ENCODE data around the gene GSS. TPM values are rescaled to one million over a fixed set of nuclear protein-coding genes. Genes with fewer than 3 reads are reported as not detected.

Gene GSS
- total and polyA plus RNA-seq, 2 donors = 32.0 to 40.0 TPM

- Histone ChIP-seq H3K4me3 (ENCODE audit: low read length in 2 of 2) (no peak overlapping the region), H3K36me3 (ENCODE audit: control insufficient read depth in 2 of 2, insufficient read depth in 2 of 2, low read length in 1 of 2) (peaks cover 55 to 81% of the 10 kb centered on the region in 2 donors), H3K4me1 (ENCODE audit: control insufficient read depth in 2 of 2, insufficient read depth in 2 of 2, low read length in 2 of 2) (peaks cover 0 to 24% of the 10 kb centered on the region in 2 donors), H3K9me3 (ENCODE audit: control insufficient read depth in 2 of 2, insufficient read depth in 1 of 2, low read length in 1 of 2) (peaks cover 0 to 24% of the 10 kb centered on the region in 2 donors), H3K27ac (ENCODE audit: low read depth in 1 of 2, low read length in 1 of 2) (no peak overlapping the region), H3K27me3 (ENCODE audit: control insufficient read depth in 2 of 2, insufficient read depth in 1 of 2, low read length in 1 of 2) (no peaks in the 10 kb centered on the region)
- no peak for DNase-seq (ENCODE audit: low read depth in 6 of 9, low spot score in 9 of 9)
- WGBS = 90% methylated on average over 7 of the region's 7 CpGs
Measured at GRCh38 chr20:34995696-34996095, 40.1 kb upstream of the GSS start.

- 98% methylated on average over 14 of the region's 14 CpGs for WGBS
- no peak for DNase-seq (ENCODE audit: low read depth in 6 of 9, low spot score in 9 of 9)
- Histone ChIP-seq H3K36me3 (ENCODE audit: control insufficient read depth in 2 of 2, insufficient read depth in 2 of 2, low read length in 1 of 2) (peaks cover 50 to 78% of the 10 kb centered on the region in 2 donors), H3K27me3 (ENCODE audit: control insufficient read depth in 2 of 2, insufficient read depth in 1 of 2, low read length in 1 of 2) (no peaks in the 10 kb centered on the region), H3K9me3 (ENCODE audit: control insufficient read depth in 2 of 2, insufficient read depth in 1 of 2, low read length in 1 of 2) (peaks cover 0 to 24% of the 10 kb centered on the region in 2 donors), H3K4me3 (ENCODE audit: low read length in 2 of 2) (no peak overlapping the region), H3K27ac (ENCODE audit: low read depth in 1 of 2, low read length in 1 of 2) (no peak overlapping the region), H3K4me1 (ENCODE audit: control insufficient read depth in 2 of 2, insufficient read depth in 2 of 2, low read length in 2 of 2) (peaks cover 0 to 24% of the 10 kb centered on the region in 2 donors)
Measured at GRCh38 chr20:34995192-34995591, 39.6 kb upstream of the GSS start.

GRCh38 chr20:34994509-34995131 is 39.0 kb upstream of the GSS start:
- peaks cover 0 to 24% of the 10 kb centered on the region in 2 donors for H3K9me3 ChIP-seq (ENCODE audit: control insufficient read depth in 2 of 2, insufficient read depth in 1 of 2, low read length in 1 of 2)
- H3K4me1 ChIP-seq (ENCODE audit: control insufficient read depth in 2 of 2, insufficient read depth in 2 of 2, low read length in 2 of 2) = peaks cover 0 to 24% of the 10 kb centered on the region in 2 donors
- H3K36me3 ChIP-seq (ENCODE audit: control insufficient read depth in 2 of 2, insufficient read depth in 2 of 2, low read length in 1 of 2) = peaks cover 45 to 74% of the 10 kb centered on the region in 2 donors
- H3K27ac ChIP-seq (ENCODE audit: low read depth in 1 of 2, low read length in 1 of 2) = no peak overlapping the region
- 91% methylated on average over 14 of the region's 14 CpGs for WGBS
- no peak for DNase-seq (ENCODE audit: low read depth in 6 of 9, low spot score in 9 of 9)
- H3K4me3 ChIP-seq (ENCODE audit: low read length in 2 of 2) = no peak overlapping the region
- no peaks in the 10 kb centered on the region for H3K27me3 ChIP-seq (ENCODE audit: control insufficient read depth in 2 of 2, insufficient read depth in 1 of 2, low read length in 1 of 2)

- peaks cover 0 to 24% of the 10 kb centered on the region in 2 donors for H3K4me1 ChIP-seq (ENCODE audit: control insufficient read depth in 2 of 2, insufficient read depth in 2 of 2, low read length in 2 of 2)
- WGBS = 98% methylated on average over 22 of the region's 22 CpGs
- no peak for DNase-seq (ENCODE audit: low read depth in 6 of 9, low spot score in 9 of 9)
- no peak overlapping the region for H3K4me3 ChIP-seq (ENCODE audit: low read length in 2 of 2)
- no peaks in the 10 kb centered on the region for H3K27me3 ChIP-seq (ENCODE audit: control insufficient read depth in 2 of 2, insufficient read depth in 1 of 2, low read length in 1 of 2)
- peaks cover 0 to 24% of the 10 kb centered on the region in 2 donors for H3K9me3 ChIP-seq (ENCODE audit: control insufficient read depth in 2 of 2, insufficient read depth in 1 of 2, low read length in 1 of 2)
- H3K36me3 ChIP-seq (ENCODE audit: control insufficient read depth in 2 of 2, insufficient read depth in 2 of 2, low read length in 1 of 2) = peaks cover 40 to 69% of the 10 kb centered on the region in 2 donors
- no peak overlapping the region for H3K27ac ChIP-seq (ENCODE audit: low read depth in 1 of 2, low read length in 1 of 2)
Measured at GRCh38 chr20:34993941-34994508, 38.4 kb upstream of the GSS start.

GRCh38 chr20:34992751-34993417 is 37.3 kb upstream of the GSS start:
- Histone ChIP-seq H3K27ac (ENCODE audit: low read depth in 1 of 2, low read length in 1 of 2) (no peak overlapping the region), H3K4me1 (ENCODE audit: control insufficient read depth in 2 of 2, insufficient read depth in 2 of 2, low read length in 2 of 2) (peaks cover 0 to 20% of the 10 kb centered on the region in 2 donors), H3K36me3 (ENCODE audit: control insufficient read depth in 2 of 2, insufficient read depth in 2 of 2, low read length in 1 of 2) (peaks cover 29 to 58% of the 10 kb centered on the region in 2 donors), H3K9me3 (ENCODE audit: control insufficient read depth in 2 of 2, insufficient read depth in 1 of 2, low read length in 1 of 2) (peaks cover 0 to 24% of the 10 kb centered on the region in 2 donors), H3K27me3 (ENCODE audit: control insufficient read depth in 2 of 2, insufficient read depth in 1 of 2, low read length in 1 of 2) (no peaks in the 10 kb centered on the region), H3K4me3 (ENCODE audit: low read length in 2 of 2) (no peak overlapping the region)
- DNase-seq (ENCODE audit: low read depth in 6 of 9, low spot score in 9 of 9) = no peak
- WGBS = 99% methylated on average over 20 of the region's 20 CpGs

- Histone ChIP-seq H3K36me3 (ENCODE audit: control insufficient read depth in 2 of 2, insufficient read depth in 2 of 2, low read length in 1 of 2) (peaks cover 22 to 37% of the 10 kb centered on the region in 2 donors), H3K4me3 (ENCODE audit: low read length in 2 of 2) (no peak overlapping the region), H3K27ac (ENCODE audit: low read depth in 1 of 2, low read length in 1 of 2) (no peak overlapping the region), H3K27me3 (ENCODE audit: control insufficient read depth in 2 of 2, insufficient read depth in 1 of 2, low read length in 1 of 2) (peaks cover 0 to 12% of the 10 kb centered on the region in 2 donors), H3K4me1 (ENCODE audit: control insufficient read depth in 2 of 2, insufficient read depth in 2 of 2, low read length in 2 of 2) (peaks cover 0 to 2% of the 10 kb centered on the region in 2 donors), H3K9me3 (ENCODE audit: control insufficient read depth in 2 of 2, insufficient read depth in 1 of 2, low read length in 1 of 2) (peaks cover 0 to 14% of the 10 kb centered on the region in 2 donors)
- WGBS = 96% methylated on average over 18 of the region's 18 CpGs
- no peak for DNase-seq (ENCODE audit: low read depth in 6 of 9, low spot score in 9 of 9)
Measured at GRCh38 chr20:34990661-34991214, 35.1 kb upstream of the GSS start.

- H3K4me1 ChIP-seq (ENCODE audit: control insufficient read depth in 2 of 2, insufficient read depth in 2 of 2, low read length in 2 of 2) = peaks cover 0 to 2% of the 10 kb centered on the region in 2 donors
- peaks cover 0 to 17% of the 10 kb centered on the region in 2 donors for H3K27me3 ChIP-seq (ENCODE audit: control insufficient read depth in 2 of 2, insufficient read depth in 1 of 2, low read length in 1 of 2)
- H3K36me3 ChIP-seq (ENCODE audit: control insufficient read depth in 2 of 2, insufficient read depth in 2 of 2, low read length in 1 of 2) = peaks cover 17 to 32% of the 10 kb centered on the region in 2 donors
- H3K9me3 ChIP-seq (ENCODE audit: control insufficient read depth in 2 of 2, insufficient read depth in 1 of 2, low read length in 1 of 2) = peaks cover 0 to 9% of the 10 kb centered on the region in 2 donors
- no peak for DNase-seq (ENCODE audit: low read depth in 6 of 9, low spot score in 9 of 9)
- H3K27ac ChIP-seq (ENCODE audit: low read depth in 1 of 2, low read length in 1 of 2) = no peak overlapping the region
- 90% methylated on average over 11 of the region's 11 CpGs for WGBS
- no peak overlapping the region for H3K4me3 ChIP-seq (ENCODE audit: low read length in 2 of 2)
Measured at GRCh38 chr20:34990231-34990630, 34.6 kb upstream of the GSS start.

- H3K27ac ChIP-seq (ENCODE audit: low read depth in 1 of 2, low read length in 1 of 2) = no peak overlapping the region
- peaks cover 0 to 8% of the 10 kb centered on the region in 2 donors for H3K9me3 ChIP-seq (ENCODE audit: control insufficient read depth in 2 of 2, insufficient read depth in 1 of 2, low read length in 1 of 2)
- no peak for DNase-seq (ENCODE audit: low read depth in 6 of 9, low spot score in 9 of 9)
- H3K4me3 ChIP-seq (ENCODE audit: low read length in 2 of 2) = no peak overlapping the region
- H3K4me1 ChIP-seq (ENCODE audit: control insufficient read depth in 2 of 2, insufficient read depth in 2 of 2, low read length in 2 of 2) = peaks cover 0 to 2% of the 10 kb centered on the region in 2 donors
- peaks cover 11 to 26% of the 10 kb centered on the region in 2 donors for H3K36me3 ChIP-seq (ENCODE audit: control insufficient read depth in 2 of 2, insufficient read depth in 2 of 2, low read length in 1 of 2)
- WGBS = 96% methylated on average over 14 of the region's 14 CpGs
- peaks cover 0 to 23% of the 10 kb centered on the region in 2 donors for H3K27me3 ChIP-seq (ENCODE audit: control insufficient read depth in 2 of 2, insufficient read depth in 1 of 2, low read length in 1 of 2)
Measured at GRCh38 chr20:34989670-34990069, 34.1 kb upstream of the GSS start.

GRCh38 chr20:34989118-34989517 is 33.5 kb upstream of the GSS start:
- H3K27ac ChIP-seq (ENCODE audit: low read depth in 1 of 2, low read length in 1 of 2) = no peak overlapping the region
- 94% methylated on average over 4 of the region's 4 CpGs for WGBS
- peaks cover 0 to 28% of the 10 kb centered on the region in 2 donors for H3K27me3 ChIP-seq (ENCODE audit: control insufficient read depth in 2 of 2, insufficient read depth in 1 of 2, low read length in 1 of 2)
- H3K9me3 ChIP-seq (ENCODE audit: control insufficient read depth in 2 of 2, insufficient read depth in 1 of 2, low read length in 1 of 2) = peaks cover 0 to 8% of the 10 kb centered on the region in 2 donors
- DNase-seq (ENCODE audit: low read depth in 6 of 9, low spot score in 9 of 9) = no peak
- no peak overlapping the region for H3K4me3 ChIP-seq (ENCODE audit: low read length in 2 of 2)
- peaks cover 9 to 21% of the 10 kb centered on the region in 2 donors for H3K36me3 ChIP-seq (ENCODE audit: control insufficient read depth in 2 of 2, insufficient read depth in 2 of 2, low read length in 1 of 2)
- H3K4me1 ChIP-seq (ENCODE audit: control insufficient read depth in 2 of 2, insufficient read depth in 2 of 2, low read length in 2 of 2) = peaks cover 0 to 2% of the 10 kb centered on the region in 2 donors

All from thymus (tissue), 11 donors.